Body of pancreas (tissue), 4 donors: Measurements from ENCODE around the gene TRIM36.

Source experiments
- POLR2A ChIP-seq, 3 donors: fragments of 450-650 bp; IDR thresholded peaks; one replicate each; pipeline ENCODE4 v1.6.1; 2016; ENCODE audit warnings: antibody characterized with exemption in 3 of 3, mild to moderate bottlenecking in 2 of 3
- TF ChIP-seq, protein P1 (sequence below), 7 experiments: fragments of 450-650 bp in 4 of 7; fragments of 200-600 bp in 3 of 7; sonication (generic) in 3 of 7; IDR thresholded peaks; one replicate each; pipeline ENCODE4 v1.5.1; 2016 to 2019; ENCODE audit warnings: antibody characterized with exemption in 7 of 7

DNA sequence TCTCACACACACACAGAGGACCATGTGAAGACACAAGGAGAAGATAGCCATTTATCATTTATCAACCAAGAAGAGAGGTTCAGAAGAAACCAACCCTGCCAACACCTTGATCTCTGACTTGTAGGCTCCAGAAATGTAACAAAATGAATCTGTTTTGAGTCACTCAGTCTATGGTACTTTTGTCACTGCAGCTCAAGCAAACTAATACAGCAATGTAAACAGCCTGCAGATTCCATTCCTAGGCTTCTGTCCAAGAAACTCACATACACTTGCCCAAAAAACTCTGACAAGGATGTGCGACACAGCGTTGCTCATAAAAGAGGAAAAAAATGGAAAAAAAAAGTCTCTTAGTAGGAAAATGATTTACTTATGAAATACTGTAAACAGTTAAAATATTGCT, 33.4 kb downstream of the TRIM36 start:
- TF ChIP-seq, protein P1, sequence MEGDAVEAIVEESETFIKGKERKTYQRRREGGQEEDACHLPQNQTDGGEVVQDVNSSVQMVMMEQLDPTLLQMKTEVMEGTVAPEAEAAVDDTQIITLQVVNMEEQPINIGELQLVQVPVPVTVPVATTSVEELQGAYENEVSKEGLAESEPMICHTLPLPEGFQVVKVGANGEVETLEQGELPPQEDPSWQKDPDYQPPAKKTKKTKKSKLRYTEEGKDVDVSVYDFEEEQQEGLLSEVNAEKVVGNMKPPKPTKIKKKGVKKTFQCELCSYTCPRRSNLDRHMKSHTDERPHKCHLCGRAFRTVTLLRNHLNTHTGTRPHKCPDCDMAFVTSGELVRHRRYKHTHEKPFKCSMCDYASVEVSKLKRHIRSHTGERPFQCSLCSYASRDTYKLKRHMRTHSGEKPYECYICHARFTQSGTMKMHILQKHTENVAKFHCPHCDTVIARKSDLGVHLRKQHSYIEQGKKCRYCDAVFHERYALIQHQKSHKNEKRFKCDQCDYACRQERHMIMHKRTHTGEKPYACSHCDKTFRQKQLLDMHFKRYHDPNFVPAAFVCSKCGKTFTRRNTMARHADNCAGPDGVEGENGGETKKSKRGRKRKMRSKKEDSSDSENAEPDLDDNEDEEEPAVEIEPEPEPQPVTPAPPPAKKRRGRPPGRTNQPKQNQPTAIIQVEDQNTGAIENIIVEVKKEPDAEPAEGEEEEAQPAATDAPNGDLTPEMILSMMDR (IDR thresholded peaks at IDR 0.05), result no peak
- TF ChIP-seq POLR2A (IDR thresholded peaks at IDR 0.05), result no peak
